H1 (cell line): ENCODE data around the gene SLC35A2. TPM values are rescaled to one million over a fixed set of nuclear protein-coding genes. Genes with fewer than 3 reads are reported as not detected.

Source experiments
- HDAC6 ChIP-seq: IDR thresholded peaks from one replicate; pipeline ENCODE4 v1.7.1; 2012; ENCODE audit warnings: low read depth, mild to moderate bottlenecking, inconsistent platforms, low read length, moderate library complexity
- POU5F1 ChIP-seq: IDR thresholded peaks from 2 replicates; pipeline ENCODE4 v1.6.1; 2011; ENCODE audit warnings: low read depth, mild to moderate bottlenecking, low read length, moderate library complexity
- RNF2 ChIP-seq: fragments of 200-900, 300-1000 bp; sonication (generic); IDR thresholded peaks from 2 replicates; pipeline ENCODE4 v1.7.1; 2016; ENCODE audit warnings: borderline replicate concordance, low read depth, mild to moderate bottlenecking, antibody characterized with exemption, low read length; ENCODE audit not compliant: poor library complexity, severe bottlenecking; ENCODE audit errors: missing control alignments
- SIX5 ChIP-seq: IDR thresholded peaks from 2 replicates; pipeline ENCODE4 v1.6.1; 2011; ENCODE audit warnings: mild to moderate bottlenecking, low read depth, low read length
- polyA plus RNA-seq, 7 experiments: library from polyadenylated mRNA; depleted of rRNA in 3 of 7; stranded (reverse) in 5 of 7; unstranded in 2 of 7; fragments of >200 nt in 5 of 7; fragments of 200-250 nt in 2 of 7; gene quantifications; 1 replicate in 5 of 7; 2 replicates in 1 of 7; 4 replicates in 1 of 7; pipeline versions ENCODE4 v1.2.1 to v1.2.3, GENCODE V29; 2011 to 2013; ENCODE audit warnings: missing spikeins in 2 of 7, mixed read lengths in 2 of 7
- total RNA-seq: library from RNA; stranded (reverse); fragmentation: NEBNext Ultra II Directional; extraction: Animal tissue kit (Norgen Biotek cat#: 25700); gene quantifications from 2 replicates; pipeline ENCODE4 v1.2.1, GENCODE V29; 2021

Gene SLC35A2
- total and polyA plus RNA-seq, 2 of the 8 experiments (the other 6 are each of a cell fraction or from before 2014, with no cell fraction given), result 21.4 to 48.3 TPM

- TF ChIP-seq HDAC6 (no peak), POU5F1 (no peak), RNF2 (no peak), SIX5 (no peak)
Observed at GRCh38 chrX:48948589-48948988, 37.1 kb upstream of the SLC35A2 start (continued).
